Measurements from ENCODE around the gene SPRED2.

The SPRED2 gene

GRCh38 chr2:65374999-65375398 lies 57.4 kb downstream of the SPRED2 start:
- no peak for ATAC-seq
- TF ChIP-seq OSR1 (CRISPR knock-in tag; IDR thresholded peaks at IDR 0.05) (no peak), ISL1 (CRISPR knock-in tag; IDR thresholded peaks at IDR 0.05) (no peak), ESRRG (CRISPR knock-in tag; IDR thresholded peaks at IDR 0.05) (no peak), RARB (CRISPR knock-in tag; IDR thresholded peaks at IDR 0.05) (no peak), SNAI2 (CRISPR knock-in tag; IDR thresholded peaks at IDR 0.05) (no peak), CSDC2 (CRISPR knock-in tag; IDR thresholded peaks at IDR 0.05) (no peak), GLIS3 (CRISPR knock-in tag; IDR thresholded peaks at IDR 0.05) (no peak), PPARA (CRISPR knock-in tag; IDR thresholded peaks at IDR 0.05; ENCODE audit: borderline replicate concordance) (no peak)

DNA sequence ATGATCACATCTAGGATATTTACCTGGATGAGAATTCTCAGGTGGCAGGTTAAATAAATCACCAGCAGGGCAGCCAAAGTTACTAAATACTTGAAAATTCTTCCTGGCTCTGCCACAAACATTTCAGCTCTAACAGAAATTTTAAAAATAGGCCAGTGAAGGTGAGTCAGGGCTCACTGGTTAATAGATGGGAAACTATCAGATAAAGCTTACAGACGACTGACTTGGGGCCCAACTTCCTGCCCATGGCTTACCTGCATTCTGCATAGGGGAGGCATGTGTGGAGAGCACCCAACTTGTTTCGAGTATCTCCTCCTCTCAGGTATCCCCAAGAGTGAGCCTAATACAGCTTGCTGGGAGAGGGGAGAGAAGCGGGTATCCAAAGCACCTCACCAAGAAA lies 57.8 kb downstream of the SPRED2 start:
- TF ChIP-seq, protein P1, sequence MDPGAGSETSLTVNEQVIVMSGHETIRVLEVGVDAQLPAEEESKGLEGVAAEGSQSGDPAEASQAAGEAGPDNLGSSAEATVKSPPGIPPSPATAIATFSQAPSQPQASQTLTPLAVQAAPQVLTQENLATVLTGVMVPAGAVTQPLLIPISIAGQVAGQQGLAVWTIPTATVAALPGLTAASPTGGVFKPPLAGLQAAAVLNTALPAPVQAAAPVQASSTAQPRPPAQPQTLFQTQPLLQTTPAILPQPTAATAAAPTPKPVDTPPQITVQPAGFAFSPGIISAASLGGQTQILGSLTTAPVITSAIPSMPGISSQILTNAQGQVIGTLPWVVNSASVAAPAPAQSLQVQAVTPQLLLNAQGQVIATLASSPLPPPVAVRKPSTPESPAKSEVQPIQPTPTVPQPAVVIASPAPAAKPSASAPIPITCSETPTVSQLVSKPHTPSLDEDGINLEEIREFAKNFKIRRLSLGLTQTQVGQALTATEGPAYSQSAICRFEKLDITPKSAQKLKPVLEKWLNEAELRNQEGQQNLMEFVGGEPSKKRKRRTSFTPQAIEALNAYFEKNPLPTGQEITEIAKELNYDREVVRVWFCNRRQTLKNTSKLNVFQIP (CRISPR knock-in tag; IDR thresholded peaks at IDR 0.05; ENCODE audit: borderline replicate concordance, low read depth), result no peak
- no peak for TF ChIP-seq ZC3H10 (CRISPR knock-in tag; IDR thresholded peaks at IDR 0.05)
- TF ChIP-seq, protein P2, sequence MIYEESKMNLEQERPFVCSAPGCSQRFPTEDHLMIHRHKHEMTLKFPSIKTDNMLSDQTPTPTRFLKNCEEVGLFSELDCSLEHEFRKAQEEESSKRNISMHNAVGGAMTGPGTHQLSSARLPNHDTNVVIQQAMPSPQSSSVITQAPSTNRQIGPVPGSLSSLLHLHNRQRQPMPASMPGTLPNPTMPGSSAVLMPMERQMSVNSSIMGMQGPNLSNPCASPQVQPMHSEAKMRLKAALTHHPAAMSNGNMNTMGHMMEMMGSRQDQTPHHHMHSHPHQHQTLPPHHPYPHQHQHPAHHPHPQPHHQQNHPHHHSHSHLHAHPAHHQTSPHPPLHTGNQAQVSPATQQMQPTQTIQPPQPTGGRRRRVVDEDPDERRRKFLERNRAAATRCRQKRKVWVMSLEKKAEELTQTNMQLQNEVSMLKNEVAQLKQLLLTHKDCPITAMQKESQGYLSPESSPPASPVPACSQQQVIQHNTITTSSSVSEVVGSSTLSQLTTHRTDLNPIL (CRISPR knock-in tag; IDR thresholded peaks at IDR 0.05; ENCODE audit: low read depth), result no peak
- TF ChIP-seq CSDC2 (CRISPR knock-in tag; IDR thresholded peaks at IDR 0.05), result no peak
- no peak for TF ChIP-seq ZNF70 (CRISPR knock-in tag; IDR thresholded peaks at IDR 0.05)
- no peak for TF ChIP-seq ZFP3 (CRISPR knock-in tag; IDR thresholded peaks at IDR 0.05)
- TF ChIP-seq, protein P3, sequence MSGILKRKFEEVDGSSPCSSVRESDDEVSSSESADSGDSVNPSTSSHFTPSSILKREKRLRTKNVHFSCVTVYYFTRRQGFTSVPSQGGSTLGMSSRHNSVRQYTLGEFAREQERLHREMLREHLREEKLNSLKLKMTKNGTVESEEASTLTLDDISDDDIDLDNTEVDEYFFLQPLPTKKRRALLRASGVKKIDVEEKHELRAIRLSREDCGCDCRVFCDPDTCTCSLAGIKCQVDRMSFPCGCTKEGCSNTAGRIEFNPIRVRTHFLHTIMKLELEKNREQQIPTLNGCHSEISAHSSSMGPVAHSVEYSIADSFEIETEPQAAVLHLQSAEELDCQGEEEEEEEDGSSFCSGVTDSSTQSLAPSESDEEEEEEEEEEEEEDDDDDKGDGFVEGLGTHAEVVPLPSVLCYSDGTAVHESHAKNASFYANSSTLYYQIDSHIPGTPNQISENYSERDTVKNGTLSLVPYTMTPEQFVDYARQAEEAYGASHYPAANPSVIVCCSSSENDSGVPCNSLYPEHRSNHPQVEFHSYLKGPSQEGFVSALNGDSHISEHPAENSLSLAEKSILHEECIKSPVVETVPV (CRISPR knock-in tag; IDR thresholded peaks at IDR 0.05), result no peak
- TF ChIP-seq PPARA (CRISPR knock-in tag; IDR thresholded peaks at IDR 0.05; ENCODE audit: borderline replicate concordance), result no peak
- TF ChIP-seq BACH2 (CRISPR knock-in tag; IDR thresholded peaks at IDR 0.05; ENCODE audit: borderline replicate concordance), result no peak
- TF ChIP-seq, protein P4, sequence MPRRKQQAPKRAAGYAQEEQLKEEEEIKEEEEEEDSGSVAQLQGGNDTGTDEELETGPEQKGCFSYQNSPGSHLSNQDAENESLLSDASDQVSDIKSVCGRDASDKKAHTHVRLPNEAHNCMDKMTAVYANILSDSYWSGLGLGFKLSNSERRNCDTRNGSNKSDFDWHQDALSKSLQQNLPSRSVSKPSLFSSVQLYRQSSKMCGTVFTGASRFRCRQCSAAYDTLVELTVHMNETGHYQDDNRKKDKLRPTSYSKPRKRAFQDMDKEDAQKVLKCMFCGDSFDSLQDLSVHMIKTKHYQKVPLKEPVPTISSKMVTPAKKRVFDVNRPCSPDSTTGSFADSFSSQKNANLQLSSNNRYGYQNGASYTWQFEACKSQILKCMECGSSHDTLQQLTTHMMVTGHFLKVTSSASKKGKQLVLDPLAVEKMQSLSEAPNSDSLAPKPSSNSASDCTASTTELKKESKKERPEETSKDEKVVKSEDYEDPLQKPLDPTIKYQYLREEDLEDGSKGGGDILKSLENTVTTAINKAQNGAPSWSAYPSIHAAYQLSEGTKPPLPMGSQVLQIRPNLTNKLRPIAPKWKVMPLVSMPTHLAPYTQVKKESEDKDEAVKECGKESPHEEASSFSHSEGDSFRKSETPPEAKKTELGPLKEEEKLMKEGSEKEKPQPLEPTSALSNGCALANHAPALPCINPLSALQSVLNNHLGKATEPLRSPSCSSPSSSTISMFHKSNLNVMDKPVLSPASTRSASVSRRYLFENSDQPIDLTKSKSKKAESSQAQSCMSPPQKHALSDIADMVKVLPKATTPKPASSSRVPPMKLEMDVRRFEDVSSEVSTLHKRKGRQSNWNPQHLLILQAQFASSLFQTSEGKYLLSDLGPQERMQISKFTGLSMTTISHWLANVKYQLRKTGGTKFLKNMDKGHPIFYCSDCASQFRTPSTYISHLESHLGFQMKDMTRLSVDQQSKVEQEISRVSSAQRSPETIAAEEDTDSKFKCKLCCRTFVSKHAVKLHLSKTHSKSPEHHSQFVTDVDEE (CRISPR knock-in tag; IDR thresholded peaks at IDR 0.05), result no peak
- TF ChIP-seq ISL1 (CRISPR knock-in tag; IDR thresholded peaks at IDR 0.05), result no peak
- TF ChIP-seq ZFP30 (CRISPR knock-in tag; IDR thresholded peaks at IDR 0.05), result no peak
- TF ChIP-seq ZNF8 (CRISPR knock-in tag; IDR thresholded peaks at IDR 0.05), result no peak
- no peak for TF ChIP-seq GLIS3 (CRISPR knock-in tag; IDR thresholded peaks at IDR 0.05)
- no peak for TF ChIP-seq RARB (CRISPR knock-in tag; IDR thresholded peaks at IDR 0.05)
- no peak for TF ChIP-seq OSR1 (CRISPR knock-in tag; IDR thresholded peaks at IDR 0.05)
- no peak for TF ChIP-seq TOX (CRISPR knock-in tag; IDR thresholded peaks at IDR 0.05; ENCODE audit: borderline replicate concordance)
- no peak for TF ChIP-seq TCF4 (CRISPR knock-in tag; IDR thresholded peaks at IDR 0.05; ENCODE audit: borderline replicate concordance)
- TF ChIP-seq, protein P5, sequence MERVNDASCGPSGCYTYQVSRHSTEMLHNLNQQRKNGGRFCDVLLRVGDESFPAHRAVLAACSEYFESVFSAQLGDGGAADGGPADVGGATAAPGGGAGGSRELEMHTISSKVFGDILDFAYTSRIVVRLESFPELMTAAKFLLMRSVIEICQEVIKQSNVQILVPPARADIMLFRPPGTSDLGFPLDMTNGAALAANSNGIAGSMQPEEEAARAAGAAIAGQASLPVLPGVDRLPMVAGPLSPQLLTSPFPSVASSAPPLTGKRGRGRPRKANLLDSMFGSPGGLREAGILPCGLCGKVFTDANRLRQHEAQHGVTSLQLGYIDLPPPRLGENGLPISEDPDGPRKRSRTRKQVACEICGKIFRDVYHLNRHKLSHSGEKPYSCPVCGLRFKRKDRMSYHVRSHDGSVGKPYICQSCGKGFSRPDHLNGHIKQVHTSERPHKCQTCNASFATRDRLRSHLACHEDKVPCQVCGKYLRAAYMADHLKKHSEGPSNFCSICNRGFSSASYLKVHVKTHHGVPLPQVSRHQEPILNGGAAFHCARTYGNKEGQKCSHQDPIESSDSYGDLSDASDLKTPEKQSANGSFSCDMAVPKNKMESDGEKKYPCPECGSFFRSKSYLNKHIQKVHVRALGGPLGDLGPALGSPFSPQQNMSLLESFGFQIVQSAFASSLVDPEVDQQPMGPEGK (CRISPR knock-in tag; IDR thresholded peaks at IDR 0.05; ENCODE audit: borderline replicate concordance), result no peak
- TF ChIP-seq SNAI2 (CRISPR knock-in tag; IDR thresholded peaks at IDR 0.05), result no peak
- ATAC-seq, result no peak

- no peak for ATAC-seq
- TF ChIP-seq, protein P2 (CRISPR knock-in tag; IDR thresholded peaks at IDR 0.05; ENCODE audit: low read depth), result no peak
- no peak for TF ChIP-seq ZC3H10 (CRISPR knock-in tag; IDR thresholded peaks at IDR 0.05)
- TF ChIP-seq, protein P5 (CRISPR knock-in tag; IDR thresholded peaks at IDR 0.05; ENCODE audit: borderline replicate concordance), result no peak
- no peak for TF ChIP-seq RARB (CRISPR knock-in tag; IDR thresholded peaks at IDR 0.05)
- no peak for TF ChIP-seq ESRRG (CRISPR knock-in tag; IDR thresholded peaks at IDR 0.05)
- TF ChIP-seq ZNF8 (CRISPR knock-in tag; IDR thresholded peaks at IDR 0.05), result no peak
- TF ChIP-seq, protein P1 (CRISPR knock-in tag; IDR thresholded peaks at IDR 0.05; ENCODE audit: borderline replicate concordance, low read depth), result no peak
- no peak for TF ChIP-seq ZNF70 (CRISPR knock-in tag; IDR thresholded peaks at IDR 0.05)
- no peak for TF ChIP-seq BACH2 (CRISPR knock-in tag; IDR thresholded peaks at IDR 0.05; ENCODE audit: borderline replicate concordance)
- no peak for TF ChIP-seq ZFP30 (CRISPR knock-in tag; IDR thresholded peaks at IDR 0.05)
- TF ChIP-seq ZNF565 (CRISPR knock-in tag; conservative IDR thresholded peaks at IDR 0.05; ENCODE audit: low read depth), result no peak
These were observed 59.0 kb downstream of the SPRED2 start for GRCh38 chr2:65373365-65373918.

Measured in SK-N-SH treated with all-trans-retinoic acid at 6 μM for 48 hours (cell line).